ENCODE data around the gene HOXA5. TPM values are rescaled to one million over a fixed set of nuclear protein-coding genes. Genes with fewer than 3 reads are reported as not detected.
A peak's percentile ranks its signal among the peaks of the same experiment; 100 is the strongest.

Gene HOXA5
- total RNA-seq, 1 experiment from 2014 or later = 7.5 TPM

- Histone ChIP-seq H4K20me1 (ENCODE audit: low read length) (no peaks in the 10 kb centered on the region), H3K9me3 (ENCODE audit: low read length) (no peaks in the 10 kb centered on the region), H3K79me2 (ENCODE audit: low read length) (peaks cover 56% of the 10 kb centered on the region), H3K9me2 (replicated peaks; ENCODE audit: low read length) (no peaks in the 10 kb centered on the region), H3K9ac (ENCODE audit: low read length) (no peak overlapping the region), H3F3A (ENCODE audit: low read length, unreplicated experiment) (no peaks in the 10 kb centered on the region), H3K36me3 (ENCODE audit: low read depth, low read length) (peaks cover 13% of the 10 kb centered on the region; the same call in 1 of the 2 replicates), H3K4me3 (ENCODE audit: low read length) (no peak overlapping the region), H3K4me1 (ENCODE audit: insufficient read depth, low read length) (peaks cover 21% of the 10 kb centered on the region), H3K27ac (ENCODE audit: low read length) (no peak overlapping the region), H3K4me2 (ENCODE audit: low read length) (peak overlapping the region; percentile 92), H2AFZ (ENCODE audit: low read length) (no peak overlapping the region), H3K27me3 (ENCODE audit: low read length) (no peaks in the 10 kb centered on the region)
- no TSS peak for BruUV-seq (replicated peaks)
- TF ChIP-seq EZH2 (IDR thresholded peaks at IDR 0.05; ENCODE audit: low read length, unreplicated experiment) = no peak
- no peak for TF ChIP-seq CTCF (conservative IDR thresholded peaks at IDR 0.05; ENCODE audit: low read depth, low read length)
- TF ChIP-seq EZH2phosphoT487 (IDR thresholded peaks at IDR 0.05; ENCODE audit: borderline replicate concordance, low read length) = no peak
- DNase-seq (no peak), ATAC-seq (no peak)
- ChIA-PET POLR2A (ENCODE audit: unreplicated experiment) (no interaction called here), CTCF (no interaction called here)
- intact Hi-C loops (cut with micrococcal nuclease) = no loop called here
These were observed 3.2 kb upstream of the HOXA5 start for GRCh38 chr7:27146491-27147198.

GRCh38 chr7:27145914-27146412 is 2.5 kb upstream of the HOXA5 start:
- no peak overlapping the region for H3K27ac ChIP-seq (ENCODE audit: low read length)
- peaks cover 21% of the 10 kb centered on the region for H3K4me1 ChIP-seq (ENCODE audit: insufficient read depth, low read length)
- no peaks in the 10 kb centered on the region for H3K27me3 ChIP-seq (ENCODE audit: low read length)
- H3K9me2 ChIP-seq (replicated peaks; ENCODE audit: low read length) = no peaks in the 10 kb centered on the region
- no peaks in the 10 kb centered on the region for H4K20me1 ChIP-seq (ENCODE audit: low read length)
- H3F3A ChIP-seq (ENCODE audit: low read length, unreplicated experiment) = no peaks in the 10 kb centered on the region
- BruUV-seq (replicated peaks) = no TSS peak
- no peak overlapping the region for H2AFZ ChIP-seq (ENCODE audit: low read length)
- no peak overlapping the region for H3K4me3 ChIP-seq (ENCODE audit: low read length)
- CTCF ChIA-PET = no interaction called here
- H3K79me2 ChIP-seq (ENCODE audit: low read length) = peaks cover 49% of the 10 kb centered on the region
- intact Hi-C loops (cut with micrococcal nuclease) = no loop called here
- ATAC-seq (no peak), DNase-seq (no peak)
- no peak overlapping the region for H3K9ac ChIP-seq (ENCODE audit: low read length)
- H3K4me2 ChIP-seq (ENCODE audit: low read length) = no peak overlapping the region
- POLR2A ChIA-PET (ENCODE audit: unreplicated experiment) = no interaction called here
- no peaks in the 10 kb centered on the region for H3K9me3 ChIP-seq (ENCODE audit: low read length)
- peaks cover 13% of the 10 kb centered on the region; the same call in 1 of the 2 replicates for H3K36me3 ChIP-seq (ENCODE audit: low read depth, low read length)
- TF ChIP-seq EZH2 (IDR thresholded peaks at IDR 0.05; ENCODE audit: low read length, unreplicated experiment) (no peak), CTCF (conservative IDR thresholded peaks at IDR 0.05; ENCODE audit: low read depth, low read length) (no peak), EZH2phosphoT487 (IDR thresholded peaks at IDR 0.05; ENCODE audit: borderline replicate concordance, low read length) (no peak)

Data from PC-3 (cell line).